MCF 10A (cell line): Measurements from ENCODE around the gene OPRL1. TPM values are rescaled to one million over a fixed set of nuclear protein-coding genes. Genes with fewer than 3 reads are reported as not detected.

Experiments used
- BruUV-seq: library from RNA; stranded (reverse); fragments of 400-500 nt; replicated peaks from 2 replicates; lab custom pipeline; 2021; lab: Mats Ljungman, UMichigan
- CTCF ChIA-PET: fragments of 300-600 bp; sonication (Branson Sonifier 250); formaldehyde crosslinking; extraction: SDS; loops from one replicate; lab custom pipeline; 2021; ENCODE audit warnings: antibody characterized with exemption, inconsistent platforms; lab: Yijun Ruan, JAX
- POLR2A ChIA-PET: fragments of 300-600, 350-650 bp; sonication (Branson Sonifier 250); formaldehyde crosslinking; extraction: SDS; loops from one replicate; lab custom pipeline; 2020; ENCODE audit warnings: antibody characterized with exemption, inconsistent platforms; lab: Yijun Ruan, JAX
- DNase-seq: peaks from one replicate; pipeline ENCODE4 v3.0.0-alpha.2; 2018; ENCODE audit not compliant: unreplicated experiment
- H3K27ac Mint-ChIP-seq: one replicate; pipeline ENCODE4 v1.8.0; 2022; ENCODE audit warnings: mild to moderate bottlenecking, low read depth, mixed read lengths; ENCODE audit not compliant: unreplicated experiment
- H3K27me3 Mint-ChIP-seq: one replicate; pipeline ENCODE4 v1.8.0; 2022; ENCODE audit warnings: mixed read lengths; ENCODE audit not compliant: insufficient read depth, unreplicated experiment
- H3K36me3 Mint-ChIP-seq: one replicate; pipeline ENCODE4 v1.8.0; 2022; ENCODE audit warnings: mild to moderate bottlenecking, moderate library complexity, mixed read lengths; ENCODE audit not compliant: insufficient read depth, unreplicated experiment
- H3K4me1 Mint-ChIP-seq: one replicate; pipeline ENCODE4 v1.8.0; 2022; ENCODE audit warnings: mixed read lengths; ENCODE audit not compliant: insufficient read depth, unreplicated experiment
- H3K4me3 Mint-ChIP-seq: one replicate; pipeline ENCODE4 v1.8.0; 2022; ENCODE audit warnings: mild to moderate bottlenecking, moderate library complexity, mixed read lengths; ENCODE audit not compliant: unreplicated experiment
- H3K9me3 Mint-ChIP-seq: one replicate; pipeline ENCODE4 v1.8.0; 2022; ENCODE audit warnings: mixed read lengths; ENCODE audit not compliant: unreplicated experiment
- CTCF ChIP-seq: fragments of 200-600 bp; IDR thresholded peaks from one replicate; pipeline ENCODE4 v1.8.0; 2022; ENCODE audit warnings: antibody characterized with exemption, mild to moderate bottlenecking; ENCODE audit not compliant: unreplicated experiment
- intact Hi-C: fragments of 100-400 bp; cut with micrococcal nuclease; formaldehyde crosslinking; loops from 2 replicates; pipeline ENCODE4 v1.14.1; 2022
- total RNA-seq: library from RNA; stranded (reverse); gene quantifications from 2 replicates; pipeline ENCODE4 v1.2.3, GENCODE V29; 2022

The OPRL1 gene
- total RNA-seq, 1 experiment from 2014 or later = 0.12 TPM

GRCh38 chr20:64091770-64092169, 11.9 kb downstream of the OPRL1 start:
- intact Hi-C loops = no loop called here

GRCh38 chr20:64092258-64093012, 12.6 kb downstream of the OPRL1 start:
- TF ChIP-seq CTCF = no peak
- Mint-ChIP-seq H3K27ac (no peak overlapping the region), H3K4me3 (no peak overlapping the region), H3K27me3 (peaks cover 25% of the 10 kb centered on the region), H3K9me3 (peaks cover 8% of the 10 kb centered on the region), H3K36me3 (no peaks in the 10 kb centered on the region), H3K4me1 (no peaks in the 10 kb centered on the region)
- ChIA-PET CTCF (interaction anchor here (0.6 to 1.0 kb wide), 2 partner anchors 9 to 27 kb away, joined by 3 read pairs; no protein-coding TSS in a partner anchor), POLR2A (no interaction called here)
- no TSS peak for BruUV-seq
- no peak for DNase-seq
- intact Hi-C loops = no loop called here

More at GRCh38 chr20:64091770-64092169, 11.9 kb downstream of the OPRL1 start:
- TF ChIP-seq CTCF = no peak
- peak overlapping the region; percentile 64 for H3K27ac Mint-ChIP-seq
- H3K9me3 Mint-ChIP-seq = peaks cover 4% of the 10 kb centered on the region
- H3K4me3 Mint-ChIP-seq = no peak overlapping the region
- H3K27me3 Mint-ChIP-seq = peaks cover 25% of the 10 kb centered on the region
- no peaks in the 10 kb centered on the region for H3K36me3 Mint-ChIP-seq
- CTCF ChIA-PET = interaction anchor here (0.6 to 1.0 kb wide), 3 partner anchors 10 to 53 kb away, joined by 3 read pairs; no protein-coding TSS in a partner anchor
- POLR2A ChIA-PET = no interaction called here
- peaks cover 2% of the 10 kb centered on the region for H3K4me1 Mint-ChIP-seq
- DNase-seq = no peak
- no TSS peak for BruUV-seq

- Mint-ChIP-seq H3K4me1 (no peaks in the 10 kb centered on the region), H3K36me3 (no peaks in the 10 kb centered on the region), H3K4me3 (no peak overlapping the region), H3K27me3 (peaks cover 23% of the 10 kb centered on the region), H3K27ac (no peak overlapping the region), H3K9me3 (peaks cover 8% of the 10 kb centered on the region)
- ChIA-PET CTCF (no interaction called here), POLR2A (no interaction called here)
- DNase-seq = no peak
- intact Hi-C loops = no loop called here
- no TSS peak for BruUV-seq
- TF ChIP-seq CTCF = no peak
These were observed 13.2 kb downstream of the OPRL1 start for GRCh38 chr20:64093013-64093503.

GRCh38 chr20:64095455-64095854, 15.6 kb downstream of the OPRL1 start:
- no peaks in the 10 kb centered on the region for H3K36me3 Mint-ChIP-seq
- H3K9me3 Mint-ChIP-seq = peaks cover 8% of the 10 kb centered on the region
- no TSS peak for BruUV-seq
- CTCF ChIA-PET = interaction anchor here (1.2 to 1.5 kb wide), 2 partner anchors 12 to 24 kb away, joined by 6 to 7 read pairs; partner anchors contain the start of gene LKAAEAR1
- no peak overlapping the region for H3K27ac Mint-ChIP-seq
- TF ChIP-seq CTCF = no peak
- H3K4me3 Mint-ChIP-seq = no peak overlapping the region
- POLR2A ChIA-PET = no interaction called here
- intact Hi-C loops = no loop called here
- H3K4me1 Mint-ChIP-seq = no peaks in the 10 kb centered on the region
- no peaks in the 10 kb centered on the region for H3K27me3 Mint-ChIP-seq
- DNase-seq = no peak
